GM12875 (cell line): ENCODE data around the gene CLPX.
A peak's percentile ranks its signal among the peaks of the same experiment; 100 is the strongest.

ENCODE experiments used
- H3K4me3 ChIP-seq: one replicate; pipeline ENCODE4 v1.5.1; 2011; ENCODE audit warnings: low read depth, low read length, control low read depth
- TF ChIP-seq, protein P1 (sequence below): IDR thresholded peaks from 2 replicates; pipeline ENCODE4 v1.5.1; 2011; ENCODE audit warnings: low read depth, mild to moderate bottlenecking, control low read depth, inconsistent platforms, low read length, moderate library complexity, borderline replicate concordance; ENCODE audit not compliant: insufficient read depth

Gene CLPX

GRCh38 chr15:65212097-65212496, 27.0 kb upstream of the CLPX start:
- TF ChIP-seq, protein P1, sequence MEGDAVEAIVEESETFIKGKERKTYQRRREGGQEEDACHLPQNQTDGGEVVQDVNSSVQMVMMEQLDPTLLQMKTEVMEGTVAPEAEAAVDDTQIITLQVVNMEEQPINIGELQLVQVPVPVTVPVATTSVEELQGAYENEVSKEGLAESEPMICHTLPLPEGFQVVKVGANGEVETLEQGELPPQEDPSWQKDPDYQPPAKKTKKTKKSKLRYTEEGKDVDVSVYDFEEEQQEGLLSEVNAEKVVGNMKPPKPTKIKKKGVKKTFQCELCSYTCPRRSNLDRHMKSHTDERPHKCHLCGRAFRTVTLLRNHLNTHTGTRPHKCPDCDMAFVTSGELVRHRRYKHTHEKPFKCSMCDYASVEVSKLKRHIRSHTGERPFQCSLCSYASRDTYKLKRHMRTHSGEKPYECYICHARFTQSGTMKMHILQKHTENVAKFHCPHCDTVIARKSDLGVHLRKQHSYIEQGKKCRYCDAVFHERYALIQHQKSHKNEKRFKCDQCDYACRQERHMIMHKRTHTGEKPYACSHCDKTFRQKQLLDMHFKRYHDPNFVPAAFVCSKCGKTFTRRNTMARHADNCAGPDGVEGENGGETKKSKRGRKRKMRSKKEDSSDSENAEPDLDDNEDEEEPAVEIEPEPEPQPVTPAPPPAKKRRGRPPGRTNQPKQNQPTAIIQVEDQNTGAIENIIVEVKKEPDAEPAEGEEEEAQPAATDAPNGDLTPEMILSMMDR = peak; percentile 73; the same call in 1 of the 2 replicates
- H3K4me3 ChIP-seq = no peak overlapping the region

- TF ChIP-seq, protein P1 = no peak
- H3K4me3 ChIP-seq = no peak overlapping the region
Measured at GRCh38 chr15:65211482-65211982, 26.4 kb upstream of the CLPX start.

- no peak within 1 kb of the TSS for H3K4me3 ChIP-seq
- TF ChIP-seq, protein P1 = no peak
Measured at GRCh38 chr15:65210770-65211481, 25.8 kb upstream of the CLPX start, which contains the start of gene CILP. TSS of gene CILP (minus strand) at chr15:65211473. CDS start at chr15:65209755, 1,718 bp downstream.

DNA sequence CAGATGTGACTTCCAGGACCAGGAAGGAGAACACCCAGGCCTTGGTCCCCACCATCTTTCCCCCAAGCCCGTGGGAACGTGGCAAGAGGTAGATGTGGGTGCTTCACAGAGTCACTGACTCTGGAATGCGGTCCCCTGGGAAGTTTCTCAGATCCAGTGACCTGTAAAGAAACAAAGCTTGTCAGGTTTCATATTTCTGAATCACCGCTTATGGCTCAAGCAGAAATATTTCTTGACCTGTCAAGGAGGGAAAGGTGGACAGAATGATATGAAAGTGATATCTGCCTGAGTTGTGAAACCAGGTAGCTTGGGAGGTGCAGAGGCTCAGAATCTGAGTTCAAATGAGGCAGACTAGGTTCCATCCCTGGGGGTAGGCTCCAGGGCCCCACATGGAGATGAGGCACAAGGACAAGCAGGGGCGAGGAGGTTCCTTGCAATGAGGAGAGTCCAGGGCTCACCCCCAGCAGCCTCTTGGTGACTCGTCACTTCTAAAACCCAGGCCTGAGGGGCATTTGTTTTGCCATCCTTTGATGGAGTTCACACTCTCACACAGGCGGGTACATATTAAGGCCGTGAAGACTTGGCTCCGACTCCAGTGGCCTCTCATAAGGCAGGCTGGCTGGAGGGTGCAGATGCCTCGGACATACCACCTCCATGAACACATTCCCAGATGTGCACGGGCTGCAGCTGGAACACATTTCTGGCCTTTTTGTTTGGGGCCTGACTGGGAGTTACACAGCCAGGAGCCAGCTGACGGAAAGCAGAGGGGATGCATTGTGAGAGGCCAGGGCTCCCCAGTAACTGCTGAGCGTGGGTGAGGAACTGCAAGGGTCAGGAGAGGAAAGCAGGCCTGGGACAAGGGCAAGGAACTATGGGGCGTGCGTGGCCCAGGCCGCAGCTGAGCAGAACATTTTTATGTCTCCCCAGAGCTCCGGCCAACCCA, 24.8 kb upstream of the CLPX start:
- TF ChIP-seq, protein P1 = no peak
- no peak overlapping the region for H3K4me3 ChIP-seq

DNA sequence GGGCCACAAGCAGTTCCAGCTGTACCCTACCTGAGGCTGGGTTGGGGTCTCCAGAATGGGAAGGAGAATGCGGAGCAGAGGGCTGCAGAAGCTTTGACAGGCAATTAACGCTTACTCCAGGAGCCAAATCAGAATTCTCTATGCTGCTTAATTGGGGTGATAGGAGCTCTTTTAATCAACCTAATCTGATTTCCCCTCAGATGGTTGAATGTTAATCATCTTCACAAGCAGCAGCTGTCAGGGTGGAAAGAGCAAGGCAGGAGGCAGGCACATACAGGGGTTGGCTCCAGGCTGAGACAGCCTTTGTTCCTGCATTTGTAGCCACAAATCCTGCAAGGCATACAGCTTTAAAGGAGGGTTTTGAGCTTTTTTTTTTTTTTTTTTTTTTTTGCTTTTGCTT, 23.5 kb upstream of the CLPX start:
- TF ChIP-seq, protein P1 = no peak
- H3K4me3 ChIP-seq = no peak overlapping the region

GRCh38 chr15:65207280-65207840, 22.2 kb upstream of the CLPX start:
- H3K4me3 ChIP-seq = no peak overlapping the region
- TF ChIP-seq, protein P1 = no peak
